Measurements from ENCODE around the gene GLIPR2. TPM values are rescaled to one million over a fixed set of nuclear protein-coding genes. Genes with fewer than 3 reads are reported as not detected.
A peak's percentile ranks its signal among the peaks of the same experiment; 100 is the strongest.
"Not testable (repeated sequence)": the region's sequence is repeated elsewhere in the genome, so short reads cannot be mapped to it uniquely, and the experiment has no call there.

GLIPR2 gene
- total RNA-seq, 2 donors from 2014 or later = 10.2 to 10.7 TPM

DNA sequence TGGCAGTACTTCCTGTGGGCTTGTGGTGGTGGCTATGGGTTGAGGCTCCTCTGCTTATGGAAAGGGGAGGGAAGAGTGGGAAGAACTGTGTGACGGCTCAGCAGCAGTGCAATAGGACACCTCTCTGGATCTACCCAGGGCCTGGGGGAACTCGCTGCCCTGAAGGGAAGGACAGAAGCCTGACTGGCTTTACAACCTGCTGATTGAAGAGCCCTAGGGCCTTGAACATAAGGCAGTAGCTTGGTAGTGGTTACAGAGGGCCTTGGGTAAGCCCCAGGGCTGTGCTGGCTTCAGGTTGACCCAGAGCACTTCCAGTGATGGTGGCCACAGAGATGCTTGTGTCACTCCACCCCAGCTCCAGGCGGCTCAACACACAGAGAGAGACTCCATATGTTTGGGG, 38.2 kb downstream of the GLIPR2 start:
- Mint-ChIP-seq H3K9me3 (no peaks in the 10 kb centered on the region), H3K4me1 (no peaks in the 10 kb centered on the region), H3K36me3 (ENCODE audit: low read depth) (no peaks in the 10 kb centered on the region), H3K27ac (no peak overlapping the region), H3K27me3 (peaks cover 4% of the 10 kb centered on the region), H3K4me3 (no peak overlapping the region)
- no peak for ATAC-seq (replicated peaks)

DNA sequence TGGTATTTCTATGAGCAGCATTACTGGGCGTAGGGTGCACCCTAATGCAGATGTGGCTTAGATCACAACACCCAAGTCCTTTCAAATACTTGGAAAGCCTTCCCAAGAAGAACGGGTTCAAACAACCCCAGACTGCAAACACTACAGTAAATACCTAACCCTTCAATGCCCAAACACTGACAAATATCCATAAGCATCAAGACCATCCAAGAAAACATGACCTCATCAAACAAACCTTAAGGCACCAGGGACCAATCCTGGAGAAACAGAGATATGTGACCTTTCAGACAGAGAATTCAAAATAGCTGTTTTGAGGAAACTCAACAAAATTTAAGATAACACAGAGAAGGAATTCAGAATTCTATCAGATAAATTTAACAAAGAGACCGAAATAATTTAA, 38.7 kb downstream of the GLIPR2 start:
- not testable (repeated sequence) for ATAC-seq (replicated peaks); H3K36me3 Mint-ChIP-seq (ENCODE audit: low read depth); H3K4me3 Mint-ChIP-seq; H3K9me3 Mint-ChIP-seq; H3K4me1 Mint-ChIP-seq; H3K27me3 Mint-ChIP-seq; H3K27ac Mint-ChIP-seq

DNA sequence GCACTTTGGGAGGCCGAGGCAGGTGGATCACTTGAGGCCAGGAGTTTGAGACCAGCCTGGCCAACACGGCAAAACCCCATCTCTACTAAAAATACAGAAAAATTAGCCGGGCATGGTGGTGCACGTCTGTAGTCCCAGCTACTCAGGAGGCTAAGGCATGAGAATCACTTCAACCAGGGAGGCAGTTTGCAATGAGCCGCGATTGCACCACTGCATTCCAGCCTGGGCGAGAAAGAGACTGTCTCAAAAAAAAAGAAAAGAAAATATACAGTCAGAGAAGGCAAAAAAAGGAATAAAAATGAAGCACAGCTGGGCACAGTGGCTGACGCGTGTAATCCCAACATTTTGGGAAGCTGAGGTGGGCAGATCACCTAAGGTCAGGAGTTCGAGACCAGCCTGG, 40.0 kb downstream of the GLIPR2 start:
- H3K9me3 Mint-ChIP-seq; ATAC-seq (replicated peaks): not testable (repeated sequence)

DNA sequence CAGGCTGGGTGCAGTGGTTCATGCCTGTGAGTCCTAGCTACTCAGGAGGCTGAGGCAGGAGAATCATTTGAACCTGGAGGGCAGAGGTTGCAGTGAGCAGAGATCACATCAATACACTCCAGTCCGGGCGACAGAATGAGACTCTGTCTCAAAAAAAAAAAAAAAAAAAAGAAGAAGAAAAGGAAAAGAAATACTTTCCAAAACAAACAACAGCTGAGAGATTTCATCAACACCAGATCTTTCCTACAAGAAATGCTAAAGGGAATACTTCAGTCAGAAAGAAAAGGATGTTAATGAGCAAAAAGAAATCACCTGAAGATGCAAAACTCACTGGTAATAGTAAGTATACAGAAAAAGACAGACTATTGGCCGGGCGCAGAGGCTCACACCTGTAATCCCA, 41.0 kb downstream of the GLIPR2 start:
- no peak overlapping the region for H3K4me3 Mint-ChIP-seq
- H3K4me1 Mint-ChIP-seq = no peaks in the 10 kb centered on the region
- no peaks in the 10 kb centered on the region for H3K36me3 Mint-ChIP-seq (ENCODE audit: low read depth)
- H3K27ac Mint-ChIP-seq = peak overlapping the region; percentile 36
- H3K9me3 Mint-ChIP-seq = no peaks in the 10 kb centered on the region
- ATAC-seq (replicated peaks) = no peak
- peaks cover 4% of the 10 kb centered on the region for H3K27me3 Mint-ChIP-seq

More for the DNA sequence above, 40.0 kb downstream of the GLIPR2 start:
- not testable (repeated sequence) for H3K27me3 Mint-ChIP-seq; H3K4me1 Mint-ChIP-seq; H3K27ac Mint-ChIP-seq; H3K4me3 Mint-ChIP-seq; H3K36me3 Mint-ChIP-seq (ENCODE audit: low read depth)

DNA sequence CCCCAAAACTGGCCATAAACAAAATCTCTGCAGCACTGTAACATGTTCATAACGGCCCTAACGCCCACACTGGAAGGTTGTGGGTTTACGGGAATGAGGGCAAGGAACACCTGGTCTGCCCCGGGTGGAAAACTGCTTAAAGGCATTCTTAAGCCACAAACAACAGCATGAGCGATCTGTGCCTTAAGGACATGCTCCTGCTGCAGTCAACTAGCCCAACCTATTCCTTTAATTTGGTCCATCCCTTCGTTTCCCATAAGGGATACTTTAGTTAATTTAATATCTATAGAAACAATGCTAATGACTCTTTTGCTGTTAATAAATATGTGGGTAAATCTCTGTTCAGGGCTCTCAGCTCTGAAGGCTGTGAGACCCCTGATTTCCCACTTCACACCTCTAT, 43.7 kb downstream of the GLIPR2 start:
- not testable (repeated sequence) for H3K36me3 Mint-ChIP-seq (ENCODE audit: low read depth); H3K27me3 Mint-ChIP-seq; ATAC-seq (replicated peaks); H3K4me1 Mint-ChIP-seq; H3K27ac Mint-ChIP-seq; H3K4me3 Mint-ChIP-seq; H3K9me3 Mint-ChIP-seq

DNA sequence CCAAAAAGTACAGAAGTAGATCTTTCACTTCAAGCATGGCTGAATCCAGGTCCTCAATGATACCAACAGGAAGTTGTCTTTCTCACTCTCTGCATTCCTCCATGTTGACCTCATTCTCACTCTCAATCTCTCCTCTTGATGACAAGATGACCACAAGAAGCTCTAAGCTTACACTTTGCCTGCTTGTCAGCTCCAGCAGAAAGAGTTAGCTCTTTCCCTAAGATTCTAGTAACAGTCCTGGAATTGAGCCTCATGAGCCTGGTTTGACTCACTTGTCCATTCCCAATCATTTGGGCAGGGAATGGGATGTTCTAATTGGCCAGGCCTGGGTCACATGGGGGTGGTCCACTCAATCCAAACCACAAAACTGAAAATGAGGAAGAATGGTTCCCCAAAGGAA, 50.9 kb downstream of the GLIPR2 start:
- peaks cover 8% of the 10 kb centered on the region for H3K4me1 Mint-ChIP-seq
- H3K9me3 Mint-ChIP-seq = no peaks in the 10 kb centered on the region
- no peak for ATAC-seq (replicated peaks)
- no peak overlapping the region for H3K27ac Mint-ChIP-seq
- H3K36me3 Mint-ChIP-seq (ENCODE audit: low read depth) = no peaks in the 10 kb centered on the region
- H3K4me3 Mint-ChIP-seq = no peak overlapping the region
- H3K27me3 Mint-ChIP-seq = no peaks in the 10 kb centered on the region

DNA sequence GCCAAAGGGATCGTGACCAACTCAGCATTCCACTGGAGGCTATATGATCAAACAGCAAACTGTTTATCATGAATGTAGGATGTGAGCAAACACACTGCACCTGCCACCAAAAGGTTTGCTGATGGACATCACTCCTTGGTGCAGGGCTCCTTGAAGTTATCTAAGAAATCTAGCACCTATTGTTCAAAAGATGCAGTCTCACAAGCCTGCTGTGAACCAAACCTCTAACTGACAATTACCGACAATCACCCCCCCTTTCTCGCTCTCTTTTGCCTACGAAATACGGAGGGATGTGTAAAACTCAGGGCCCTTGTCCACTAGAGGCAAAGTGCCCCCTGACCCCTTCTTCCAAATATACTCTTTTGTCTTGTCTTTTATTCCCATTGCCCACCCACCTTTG, 51.7 kb downstream of the GLIPR2 start:
- no peak overlapping the region for H3K4me3 Mint-ChIP-seq
- H3K36me3 Mint-ChIP-seq (ENCODE audit: low read depth) = peaks cover 4% of the 10 kb centered on the region
- no peak overlapping the region for H3K27ac Mint-ChIP-seq
- no peaks in the 10 kb centered on the region for H3K27me3 Mint-ChIP-seq
- no peak for ATAC-seq (replicated peaks)
- H3K4me1 Mint-ChIP-seq = peaks cover 15% of the 10 kb centered on the region
- no peaks in the 10 kb centered on the region for H3K9me3 Mint-ChIP-seq

DNA sequence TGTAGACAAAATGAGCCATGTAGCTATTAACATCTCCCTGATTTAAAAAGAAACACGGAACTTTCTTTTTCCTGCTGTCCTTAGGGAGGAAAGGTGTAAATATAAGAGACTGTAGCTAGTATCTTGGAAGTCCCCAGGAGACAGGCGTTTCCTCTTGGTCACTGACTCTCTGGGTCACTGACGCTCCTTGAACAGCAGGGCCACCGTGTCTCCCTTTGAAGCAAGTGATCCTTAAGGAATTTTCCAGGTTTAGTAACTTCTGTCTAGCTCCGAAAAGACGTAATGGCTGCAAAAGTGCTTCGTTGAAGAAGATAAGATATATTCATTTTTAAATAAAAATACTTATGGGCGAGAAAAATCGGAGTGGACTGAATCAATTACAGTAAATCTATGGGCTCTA, 53.4 kb downstream of the GLIPR2 start:
- H3K27me3 Mint-ChIP-seq = no peaks in the 10 kb centered on the region
- peak overlapping the region; percentile 94 for H3K27ac Mint-ChIP-seq
- H3K4me3 Mint-ChIP-seq = peak overlapping the region; percentile 95
- H3K36me3 Mint-ChIP-seq (ENCODE audit: low read depth) = peaks cover 22% of the 10 kb centered on the region
- no peaks in the 10 kb centered on the region for H3K9me3 Mint-ChIP-seq
- H3K4me1 Mint-ChIP-seq = peaks cover 33% of the 10 kb centered on the region
- no peak for ATAC-seq (replicated peaks)

DNA sequence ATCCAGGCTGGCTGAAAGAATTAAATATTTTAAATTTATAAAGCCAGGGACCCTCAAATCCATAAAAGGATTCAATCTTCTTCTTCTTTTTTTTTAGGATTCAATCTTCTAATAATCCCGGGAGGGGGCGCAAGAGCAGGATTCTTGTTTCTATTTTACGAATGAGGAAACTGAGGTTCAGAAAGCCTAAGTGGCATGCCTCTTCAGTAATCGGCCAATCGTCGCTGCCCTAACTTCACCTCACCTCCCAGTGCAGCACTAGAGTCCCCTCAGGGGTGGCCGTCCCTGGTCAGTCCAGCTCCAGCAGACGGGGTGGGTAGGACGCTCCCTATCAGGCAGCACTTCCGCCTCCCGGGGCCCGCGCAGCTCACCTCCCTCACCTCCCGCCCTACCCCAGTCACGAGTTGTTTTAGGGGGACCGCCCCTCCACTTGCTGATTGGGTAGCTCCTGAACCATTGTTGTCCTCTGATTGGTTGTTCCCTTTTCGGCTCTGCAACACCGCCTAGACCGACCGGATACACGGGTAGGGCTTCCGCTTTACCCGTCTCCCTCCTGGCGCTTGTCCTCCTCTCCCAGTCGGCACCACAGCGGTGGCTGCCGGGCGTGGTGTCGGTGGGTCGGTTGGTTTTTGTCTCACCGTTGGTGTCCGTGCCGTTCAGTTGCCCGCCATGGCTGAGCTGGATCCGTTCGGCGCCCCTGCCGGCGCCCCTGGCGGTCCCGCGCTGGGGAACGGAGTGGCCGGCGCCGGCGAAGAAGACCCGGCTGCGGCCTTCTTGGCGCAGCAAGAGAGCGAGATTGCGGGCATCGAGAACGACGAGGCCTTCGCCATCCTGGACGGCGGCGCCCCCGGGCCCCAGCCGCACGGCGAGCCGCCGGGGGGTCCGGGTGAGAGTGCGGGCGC, 54.1 kb downstream of the GLIPR2 start, which contains the start of gene CLTA:
Gene CLTA (plus strand): TSS at position 534 of the 902 bp plus-strand sequence. CDS start 136 bp downstream, at position 670.
- H3K36me3 Mint-ChIP-seq (ENCODE audit: low read depth) = peaks cover 29% of the 10 kb centered on the region
- H3K4me3 Mint-ChIP-seq = peak within 1 kb of the TSS; percentile 95
- H3K9me3 Mint-ChIP-seq = no peaks in the 10 kb centered on the region
- H3K27me3 Mint-ChIP-seq = no peaks in the 10 kb centered on the region
- ATAC-seq (replicated peaks) = peak; percentile 99
- peak within 1 kb of the TSS; percentile 94 for H3K27ac Mint-ChIP-seq
- peaks cover 37% of the 10 kb centered on the region for H3K4me1 Mint-ChIP-seq

DNA sequence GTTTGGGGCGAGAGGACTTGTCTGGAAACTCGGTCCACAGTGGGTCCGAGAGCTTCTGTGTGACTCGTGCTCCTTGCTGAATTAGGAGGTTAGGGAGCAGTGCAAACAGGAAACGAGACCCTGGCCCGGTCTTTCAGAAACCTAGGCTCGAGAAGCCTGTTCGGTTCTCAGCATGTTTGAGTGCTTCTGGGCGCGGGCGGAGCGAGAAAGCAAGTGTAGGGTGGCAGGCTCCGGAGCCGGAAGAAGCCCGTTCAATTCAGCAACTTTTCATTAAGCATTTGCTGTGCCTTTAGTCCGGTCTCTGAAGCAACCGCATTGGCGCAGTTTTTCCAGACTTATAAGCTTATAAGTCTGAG, 54.7 kb downstream of the GLIPR2 start:
- no peaks in the 10 kb centered on the region for H3K27me3 Mint-ChIP-seq
- no peaks in the 10 kb centered on the region for H3K9me3 Mint-ChIP-seq
- peaks cover 31% of the 10 kb centered on the region for H3K36me3 Mint-ChIP-seq (ENCODE audit: low read depth)
- peaks cover 37% of the 10 kb centered on the region for H3K4me1 Mint-ChIP-seq
- ATAC-seq (replicated peaks) = no peak
- H3K27ac Mint-ChIP-seq = peak overlapping the region; percentile 94
- H3K4me3 Mint-ChIP-seq = peak overlapping the region; percentile 95

DNA sequence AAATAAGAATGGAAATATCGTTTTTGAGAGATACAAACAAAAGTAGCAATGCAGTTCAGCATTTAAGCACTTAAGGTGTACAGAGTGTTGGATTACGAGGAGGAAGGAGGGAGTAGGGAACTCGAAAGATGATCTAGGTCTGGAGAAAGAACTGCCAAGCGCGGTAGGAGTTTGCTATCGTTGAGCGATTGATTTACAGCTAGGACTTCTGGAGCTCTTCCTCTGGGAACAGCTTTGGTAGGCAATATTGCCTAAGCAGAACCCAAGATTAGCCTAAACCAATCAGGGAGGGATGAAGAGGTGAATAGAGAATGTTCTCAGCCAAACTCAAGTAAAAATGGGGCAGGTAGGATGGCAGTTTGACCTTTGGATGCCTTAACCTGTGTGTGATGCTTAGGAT, 55.2 kb downstream of the GLIPR2 start:
- Mint-ChIP-seq H3K4me3 (peak overlapping the region; percentile 95), H3K9me3 (no peaks in the 10 kb centered on the region), H3K4me1 (peaks cover 37% of the 10 kb centered on the region), H3K27ac (peak overlapping the region; percentile 94), H3K27me3 (no peaks in the 10 kb centered on the region), H3K36me3 (ENCODE audit: low read depth) (peaks cover 35% of the 10 kb centered on the region)
- ATAC-seq (replicated peaks) = no peak

DNA sequence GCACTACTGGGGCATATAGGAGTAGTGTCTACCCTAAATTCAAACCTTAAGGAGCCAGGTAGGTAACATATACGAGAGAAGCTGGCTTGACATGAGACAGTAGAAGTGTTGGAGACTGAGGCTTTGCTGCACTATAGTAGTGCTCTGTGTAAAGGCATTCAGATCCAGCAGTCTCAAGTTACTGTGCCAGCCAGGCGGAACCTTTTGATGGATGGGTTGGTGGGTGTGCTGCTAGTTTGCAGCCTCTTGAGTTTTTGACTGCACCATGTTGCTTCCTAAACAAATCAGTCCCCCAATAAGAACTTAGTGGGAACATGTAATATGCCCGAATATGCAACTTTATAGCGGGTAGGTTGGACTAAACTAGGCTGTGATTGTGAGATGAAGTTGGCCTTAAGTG, 55.7 kb downstream of the GLIPR2 start:
- H3K36me3 Mint-ChIP-seq (ENCODE audit: low read depth) = peaks cover 40% of the 10 kb centered on the region
- H3K4me3 Mint-ChIP-seq = peak overlapping the region; percentile 95
- ATAC-seq (replicated peaks) = no peak
- no peaks in the 10 kb centered on the region for H3K27me3 Mint-ChIP-seq
- H3K4me1 Mint-ChIP-seq = peaks cover 37% of the 10 kb centered on the region
- H3K27ac Mint-ChIP-seq = peak overlapping the region; percentile 94
- no peaks in the 10 kb centered on the region for H3K9me3 Mint-ChIP-seq

DNA sequence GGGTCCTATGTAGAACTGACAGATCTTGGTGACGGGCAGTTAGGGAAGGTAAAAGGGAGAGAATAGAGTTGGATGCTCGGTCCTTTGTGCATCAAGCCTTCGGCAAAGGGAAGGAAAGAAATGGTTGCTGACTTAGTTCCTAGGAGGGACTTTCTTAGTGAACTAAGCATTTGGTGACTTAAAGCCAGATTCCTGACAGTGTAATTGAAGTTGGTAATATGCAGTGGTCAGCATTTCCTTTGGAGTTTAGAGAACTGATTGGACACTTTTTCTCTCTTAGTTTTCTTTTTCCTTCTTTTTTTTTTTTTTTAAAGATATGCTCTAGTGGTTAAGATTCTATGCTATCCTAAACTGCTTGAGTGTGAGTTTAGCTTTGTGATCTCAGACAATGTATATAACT, 56.5 kb downstream of the GLIPR2 start:
- Mint-ChIP-seq H3K9me3 (no peaks in the 10 kb centered on the region), H3K4me1 (peaks cover 37% of the 10 kb centered on the region), H3K36me3 (ENCODE audit: low read depth) (peaks cover 48% of the 10 kb centered on the region), H3K27ac (peak overlapping the region; percentile 94), H3K27me3 (no peaks in the 10 kb centered on the region), H3K4me3 (peak overlapping the region; percentile 95)
- ATAC-seq (replicated peaks) = no peak

DNA sequence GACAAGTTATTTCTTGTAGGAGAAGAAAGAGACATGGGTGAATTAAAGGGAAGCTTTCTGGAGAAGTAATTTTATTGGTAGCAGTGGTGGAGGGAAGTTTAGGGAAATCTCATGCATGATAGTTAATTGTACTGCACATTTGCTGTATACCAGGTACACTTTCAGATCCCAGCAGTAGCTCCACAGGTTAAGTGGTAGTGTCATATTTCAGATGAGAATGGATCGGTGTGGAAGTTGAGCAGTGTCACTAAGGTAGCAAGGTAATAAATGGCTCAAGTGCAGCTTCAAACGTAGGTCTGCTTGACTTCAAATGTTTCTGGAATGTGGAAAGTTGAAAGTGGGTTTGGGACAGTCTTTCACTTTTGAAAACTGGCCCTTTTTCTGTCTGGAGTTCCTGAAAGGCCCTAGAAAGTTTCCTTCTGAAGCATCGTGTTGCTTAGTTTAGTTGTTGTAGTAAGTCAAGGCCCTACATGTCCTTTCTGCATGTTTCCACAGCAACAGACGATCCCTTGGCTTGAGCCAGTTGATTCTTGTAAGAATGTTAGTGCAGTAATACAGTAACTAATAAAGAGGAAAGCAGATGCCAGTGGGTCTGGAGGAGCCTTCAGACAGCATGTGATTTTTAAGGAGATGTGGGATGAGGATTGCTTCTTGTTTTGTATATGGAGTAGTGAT, 57.9 kb downstream of the GLIPR2 start:
- H3K27ac Mint-ChIP-seq = peak overlapping the region; percentile 94
- H3K36me3 Mint-ChIP-seq (ENCODE audit: low read depth) = peaks cover 63% of the 10 kb centered on the region
- H3K9me3 Mint-ChIP-seq = no peaks in the 10 kb centered on the region
- peak overlapping the region; percentile 95 for H3K4me3 Mint-ChIP-seq
- H3K4me1 Mint-ChIP-seq = peaks cover 37% of the 10 kb centered on the region
- ATAC-seq (replicated peaks) = no peak
- H3K27me3 Mint-ChIP-seq = no peaks in the 10 kb centered on the region
